ENCODE results near the gene ECT2.
"Not testable (repeated sequence)": the region's sequence is repeated elsewhere in the genome, so short reads cannot be mapped to it uniquely, and the experiment has no call there.

Gene ECT2

GRCh38 chr3:172750069-172750367 is 508 bp upstream of the ECT2 start:
- no peak for TF ChIP-seq CSDC2 (CRISPR knock-in tag; IDR thresholded peaks at IDR 0.05)
- no peak for TF ChIP-seq ZNF565 (CRISPR knock-in tag; conservative IDR thresholded peaks at IDR 0.05; ENCODE audit: low read depth)
- no peak for TF ChIP-seq GLIS3 (CRISPR knock-in tag; IDR thresholded peaks at IDR 0.05)
- no peak for TF ChIP-seq TOX (CRISPR knock-in tag; IDR thresholded peaks at IDR 0.05; ENCODE audit: borderline replicate concordance)
- TF ChIP-seq, protein P1, sequence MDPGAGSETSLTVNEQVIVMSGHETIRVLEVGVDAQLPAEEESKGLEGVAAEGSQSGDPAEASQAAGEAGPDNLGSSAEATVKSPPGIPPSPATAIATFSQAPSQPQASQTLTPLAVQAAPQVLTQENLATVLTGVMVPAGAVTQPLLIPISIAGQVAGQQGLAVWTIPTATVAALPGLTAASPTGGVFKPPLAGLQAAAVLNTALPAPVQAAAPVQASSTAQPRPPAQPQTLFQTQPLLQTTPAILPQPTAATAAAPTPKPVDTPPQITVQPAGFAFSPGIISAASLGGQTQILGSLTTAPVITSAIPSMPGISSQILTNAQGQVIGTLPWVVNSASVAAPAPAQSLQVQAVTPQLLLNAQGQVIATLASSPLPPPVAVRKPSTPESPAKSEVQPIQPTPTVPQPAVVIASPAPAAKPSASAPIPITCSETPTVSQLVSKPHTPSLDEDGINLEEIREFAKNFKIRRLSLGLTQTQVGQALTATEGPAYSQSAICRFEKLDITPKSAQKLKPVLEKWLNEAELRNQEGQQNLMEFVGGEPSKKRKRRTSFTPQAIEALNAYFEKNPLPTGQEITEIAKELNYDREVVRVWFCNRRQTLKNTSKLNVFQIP (CRISPR knock-in tag; IDR thresholded peaks at IDR 0.05; ENCODE audit: borderline replicate concordance, low read depth) = no peak
- TF ChIP-seq BACH2 (CRISPR knock-in tag; IDR thresholded peaks at IDR 0.05; ENCODE audit: borderline replicate concordance) = no peak
- no peak for TF ChIP-seq ZC3H10 (CRISPR knock-in tag; IDR thresholded peaks at IDR 0.05)
- no peak for TF ChIP-seq OSR1 (CRISPR knock-in tag; IDR thresholded peaks at IDR 0.05)

GRCh38 chr3:172751175-172751704 is 714 bp downstream of the ECT2 start:
- TF ChIP-seq ZFP30 (CRISPR knock-in tag; IDR thresholded peaks at IDR 0.05) (no peak), ARNTL (CRISPR knock-in tag; IDR thresholded peaks at IDR 0.05; ENCODE audit: borderline replicate concordance, low read depth) (no peak), PPARA (CRISPR knock-in tag; IDR thresholded peaks at IDR 0.05; ENCODE audit: borderline replicate concordance) (no peak), TOX (CRISPR knock-in tag; IDR thresholded peaks at IDR 0.05; ENCODE audit: borderline replicate concordance) (no peak)
- TF ChIP-seq, protein P2, sequence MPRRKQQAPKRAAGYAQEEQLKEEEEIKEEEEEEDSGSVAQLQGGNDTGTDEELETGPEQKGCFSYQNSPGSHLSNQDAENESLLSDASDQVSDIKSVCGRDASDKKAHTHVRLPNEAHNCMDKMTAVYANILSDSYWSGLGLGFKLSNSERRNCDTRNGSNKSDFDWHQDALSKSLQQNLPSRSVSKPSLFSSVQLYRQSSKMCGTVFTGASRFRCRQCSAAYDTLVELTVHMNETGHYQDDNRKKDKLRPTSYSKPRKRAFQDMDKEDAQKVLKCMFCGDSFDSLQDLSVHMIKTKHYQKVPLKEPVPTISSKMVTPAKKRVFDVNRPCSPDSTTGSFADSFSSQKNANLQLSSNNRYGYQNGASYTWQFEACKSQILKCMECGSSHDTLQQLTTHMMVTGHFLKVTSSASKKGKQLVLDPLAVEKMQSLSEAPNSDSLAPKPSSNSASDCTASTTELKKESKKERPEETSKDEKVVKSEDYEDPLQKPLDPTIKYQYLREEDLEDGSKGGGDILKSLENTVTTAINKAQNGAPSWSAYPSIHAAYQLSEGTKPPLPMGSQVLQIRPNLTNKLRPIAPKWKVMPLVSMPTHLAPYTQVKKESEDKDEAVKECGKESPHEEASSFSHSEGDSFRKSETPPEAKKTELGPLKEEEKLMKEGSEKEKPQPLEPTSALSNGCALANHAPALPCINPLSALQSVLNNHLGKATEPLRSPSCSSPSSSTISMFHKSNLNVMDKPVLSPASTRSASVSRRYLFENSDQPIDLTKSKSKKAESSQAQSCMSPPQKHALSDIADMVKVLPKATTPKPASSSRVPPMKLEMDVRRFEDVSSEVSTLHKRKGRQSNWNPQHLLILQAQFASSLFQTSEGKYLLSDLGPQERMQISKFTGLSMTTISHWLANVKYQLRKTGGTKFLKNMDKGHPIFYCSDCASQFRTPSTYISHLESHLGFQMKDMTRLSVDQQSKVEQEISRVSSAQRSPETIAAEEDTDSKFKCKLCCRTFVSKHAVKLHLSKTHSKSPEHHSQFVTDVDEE (CRISPR knock-in tag; IDR thresholded peaks at IDR 0.05) = no peak
- peak; percentile 36 for ATAC-seq

More at GRCh38 chr3:172750069-172750367, 508 bp upstream of the ECT2 start:
- ATAC-seq = no peak

DNA sequence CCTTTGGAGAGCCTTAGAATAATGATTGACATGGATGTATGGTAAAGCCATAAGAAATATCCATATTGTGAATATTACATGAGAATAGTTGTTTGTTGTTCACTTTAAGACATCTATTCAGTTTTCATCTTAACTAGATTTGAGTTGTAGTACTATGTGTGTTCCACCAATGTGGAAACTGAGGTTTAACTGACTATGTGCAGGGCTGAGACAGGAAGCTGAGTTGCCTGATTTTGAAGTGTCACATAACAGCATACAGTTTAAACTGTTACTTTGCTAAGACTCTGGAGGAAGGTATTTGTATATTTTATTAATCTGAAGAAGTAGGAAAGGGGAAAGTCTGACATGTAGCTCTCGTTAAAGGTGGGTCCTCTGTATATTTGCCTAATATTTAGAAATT is 2.1 kb downstream of the ECT2 start:
- no peak for ATAC-seq
- TF ChIP-seq PPARA (CRISPR knock-in tag; IDR thresholded peaks at IDR 0.05; ENCODE audit: borderline replicate concordance) = no peak
- no peak for TF ChIP-seq TCF4 (CRISPR knock-in tag; IDR thresholded peaks at IDR 0.05; ENCODE audit: borderline replicate concordance)
- no peak for TF ChIP-seq RARB (CRISPR knock-in tag; IDR thresholded peaks at IDR 0.05)

GRCh38 chr3:172753125-172753524 is 2.6 kb downstream of the ECT2 start:
- TF ChIP-seq ZC3H10 (CRISPR knock-in tag; IDR thresholded peaks at IDR 0.05) = no peak
- TF ChIP-seq ARNTL (CRISPR knock-in tag; IDR thresholded peaks at IDR 0.05; ENCODE audit: borderline replicate concordance, low read depth) = no peak
- TF ChIP-seq, protein P2 (CRISPR knock-in tag; IDR thresholded peaks at IDR 0.05) = no peak
- no peak for TF ChIP-seq TCF4 (CRISPR knock-in tag; IDR thresholded peaks at IDR 0.05; ENCODE audit: borderline replicate concordance)
- TF ChIP-seq OSR1 (CRISPR knock-in tag; IDR thresholded peaks at IDR 0.05) = no peak
- ATAC-seq = no peak

DNA sequence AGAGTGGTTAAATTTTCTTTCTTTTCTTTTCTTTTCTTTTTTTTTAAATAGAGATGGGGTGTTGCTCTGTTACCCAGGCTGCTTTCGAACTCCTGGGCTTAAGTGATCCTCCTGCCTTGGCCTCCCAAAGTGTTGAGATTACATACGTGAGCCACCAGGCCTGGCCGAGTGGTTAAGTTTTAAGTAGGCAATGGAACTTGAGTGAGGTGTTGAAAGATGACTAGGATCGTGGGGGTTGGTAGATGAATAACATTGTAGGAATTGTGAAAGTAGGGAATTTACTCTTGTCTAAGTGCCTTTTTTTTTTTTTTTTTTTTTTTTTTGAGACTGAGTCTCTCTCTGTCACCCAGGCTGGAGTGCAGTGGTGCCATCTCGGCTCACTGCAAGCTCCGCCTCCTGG is 9.9 kb downstream of the ECT2 start:
- not testable (repeated sequence) for ATAC-seq

- ATAC-seq = peak; percentile 71
- TF ChIP-seq ZNF565 (CRISPR knock-in tag; conservative IDR thresholded peaks at IDR 0.05; ENCODE audit: low read depth) (no peak), ESRRG (CRISPR knock-in tag; IDR thresholded peaks at IDR 0.05) (peak; percentile 18; the same call in 1 of the 2 replicates), ZNF70 (CRISPR knock-in tag; IDR thresholded peaks at IDR 0.05) (no peak), PPARA (CRISPR knock-in tag; IDR thresholded peaks at IDR 0.05; ENCODE audit: borderline replicate concordance) (no peak), SNAI2 (CRISPR knock-in tag; IDR thresholded peaks at IDR 0.05) (peak; percentile 83; the same call in 1 of the 2 replicates), ZFP30 (CRISPR knock-in tag; IDR thresholded peaks at IDR 0.05) (no peak), ISL1 (CRISPR knock-in tag; IDR thresholded peaks at IDR 0.05) (peak; percentile 92), PATZ1 (CRISPR knock-in tag; IDR thresholded peaks at IDR 0.05; ENCODE audit: borderline replicate concordance) (no peak), CSDC2 (CRISPR knock-in tag; IDR thresholded peaks at IDR 0.05) (no peak), GLIS3 (CRISPR knock-in tag; IDR thresholded peaks at IDR 0.05) (0 out of 2 replicates have a peak, but pooled peaks have one; percentile 68), ZFP3 (CRISPR knock-in tag; IDR thresholded peaks at IDR 0.05) (no peak), ZC3H10 (CRISPR knock-in tag; IDR thresholded peaks at IDR 0.05) (no peak), BACH2 (CRISPR knock-in tag; IDR thresholded peaks at IDR 0.05; ENCODE audit: borderline replicate concordance) (no peak), RARB (CRISPR knock-in tag; IDR thresholded peaks at IDR 0.05) (no peak), ZNF8 (CRISPR knock-in tag; IDR thresholded peaks at IDR 0.05) (no peak), ARNTL (CRISPR knock-in tag; IDR thresholded peaks at IDR 0.05; ENCODE audit: borderline replicate concordance, low read depth) (no peak)
- TF ChIP-seq, protein P3, sequence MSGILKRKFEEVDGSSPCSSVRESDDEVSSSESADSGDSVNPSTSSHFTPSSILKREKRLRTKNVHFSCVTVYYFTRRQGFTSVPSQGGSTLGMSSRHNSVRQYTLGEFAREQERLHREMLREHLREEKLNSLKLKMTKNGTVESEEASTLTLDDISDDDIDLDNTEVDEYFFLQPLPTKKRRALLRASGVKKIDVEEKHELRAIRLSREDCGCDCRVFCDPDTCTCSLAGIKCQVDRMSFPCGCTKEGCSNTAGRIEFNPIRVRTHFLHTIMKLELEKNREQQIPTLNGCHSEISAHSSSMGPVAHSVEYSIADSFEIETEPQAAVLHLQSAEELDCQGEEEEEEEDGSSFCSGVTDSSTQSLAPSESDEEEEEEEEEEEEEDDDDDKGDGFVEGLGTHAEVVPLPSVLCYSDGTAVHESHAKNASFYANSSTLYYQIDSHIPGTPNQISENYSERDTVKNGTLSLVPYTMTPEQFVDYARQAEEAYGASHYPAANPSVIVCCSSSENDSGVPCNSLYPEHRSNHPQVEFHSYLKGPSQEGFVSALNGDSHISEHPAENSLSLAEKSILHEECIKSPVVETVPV (CRISPR knock-in tag; IDR thresholded peaks at IDR 0.05) = no peak
Observed at GRCh38 chr3:172766241-172766640, 15.7 kb downstream of the ECT2 start.
